AG04449 (cell line): ENCODE results near the gene TSPAN15.
A peak's percentile ranks its signal among the peaks of the same experiment; 100 is the strongest.
"Not testable (repeated sequence)": the region's sequence is repeated elsewhere in the genome, so short reads cannot be mapped to it uniquely, and the experiment has no call there.

Source experiments
- CTCF ChIA-PET: fragments of 350-600 bp; formaldehyde crosslinking; extraction: SDS; loops from one replicate; lab custom pipeline; 2021; ENCODE audit warnings: antibody characterized with exemption; lab: Yijun Ruan, JAX
- POLR2A ChIA-PET: fragments of 400-600, 350-600 bp; formaldehyde crosslinking; extraction: SDS; loops from one replicate; lab custom pipeline; 2020; ENCODE audit warnings: antibody characterized with exemption, inconsistent platforms; lab: Yijun Ruan, JAX
- DNase-seq: peaks from one replicate; pipeline ENCODE4 v3.0.0-alpha.2; 2010; ENCODE audit warnings: low read depth, low spot score
- H3K4me3 ChIP-seq: 2 replicates; pipeline ENCODE4 v1.5.1; 2011; ENCODE audit warnings: low read depth, mild to moderate bottlenecking, control low read depth, low read length
- CTCF ChIP-seq: IDR thresholded peaks from one replicate; pipeline ENCODE4 v1.5.1; 2011; ENCODE audit warnings: mild to moderate bottlenecking, moderate library complexity, low read length, control low read depth, inconsistent platforms; ENCODE audit not compliant: insufficient read depth; ENCODE audit errors: missing control alignments

Gene TSPAN15

GRCh38 chr10:69443354-69443753, 7.9 kb upstream of the TSPAN15 start:
- TF ChIP-seq CTCF: no peak
- no peak overlapping the region for H3K4me3 ChIP-seq
- POLR2A ChIA-PET: no interaction called here
- CTCF ChIA-PET: no interaction called here
- DNase-seq: no peak

GRCh38 chr10:69445041-69445440, 6.2 kb upstream of the TSPAN15 start:
- no peak overlapping the region for H3K4me3 ChIP-seq
- ChIA-PET CTCF (no interaction called here), POLR2A (no interaction called here)
- no peak for DNase-seq
- no peak for TF ChIP-seq CTCF

- no peak overlapping the region for H3K4me3 ChIP-seq
- POLR2A ChIA-PET: no interaction called here
- no peak for DNase-seq
- TF ChIP-seq CTCF: no peak
- CTCF ChIA-PET: interaction anchor here (1.2 to 2.5 kb wide), 5 partner anchors 23 to 191 kb away, joined by 3 to 9 read pairs (median 4); no protein-coding TSS in a partner anchor
Measured at GRCh38 chr10:69446229-69446628, 5.0 kb upstream of the TSPAN15 start.

- CTCF ChIA-PET: interaction anchor here (0.7 to 2.5 kb wide), 8 partner anchors 9 to 191 kb away, joined by 3 to 9 read pairs (median 4); no protein-coding TSS in a partner anchor
- peak; percentile 26 for DNase-seq
- POLR2A ChIA-PET: no interaction called here
Measured at GRCh38 chr10:69446650-69447151, 4.6 kb upstream of the TSPAN15 start.

GRCh38 chr10:69449841-69450240, 1.4 kb upstream of the TSPAN15 start:
- no peak for DNase-seq
- peak; percentile 22 for TF ChIP-seq CTCF
- ChIA-PET CTCF (interaction anchor here (0.7 to 2.2 kb wide), 9 partner anchors 8 to 58 kb away, joined by 3 to 8 read pairs (median 5); no protein-coding TSS in a partner anchor), POLR2A (interaction anchor here (0.6 kb wide), 1 partner anchor 495 kb away, joined by 3 read pairs; no protein-coding TSS in a partner anchor)
- H3K4me3 ChIP-seq: no peak overlapping the region

More at GRCh38 chr10:69446650-69447151, 4.6 kb upstream of the TSPAN15 start:
- TF ChIP-seq CTCF: no peak
- H3K4me3 ChIP-seq: no peak overlapping the region

GRCh38 chr10:69450395-69450794, 870 bp upstream of the TSPAN15 start:
- H3K4me3 ChIP-seq, POLR2A ChIA-PET, DNase-seq: not testable (repeated sequence)
- CTCF ChIA-PET: interaction anchor here (0.7 to 1.7 kb wide), 6 partner anchors 8 to 57 kb away, joined by 3 to 8 read pairs (median 4); no protein-coding TSS in a partner anchor

GRCh38 chr10:69451784-69452251, 553 bp downstream of the TSPAN15 start:
- CTCF ChIA-PET: interaction anchor here (1.1 to 1.6 kb wide), 3 partner anchors 18 to 44 kb away, joined by 3 to 7 read pairs (median 4); no protein-coding TSS in a partner anchor
- peak overlapping the region; percentile 53 for H3K4me3 ChIP-seq
- no peak for DNase-seq
- no peak for TF ChIP-seq CTCF
- POLR2A ChIA-PET: no interaction called here
